ENCODE measurements around the gene COL6A6. TPM values are rescaled to one million over a fixed set of nuclear protein-coding genes. Genes with fewer than 3 reads are reported as not detected.

The COL6A6 gene
- total RNA-seq, 1 experiment from 2014 or later: not detected

GRCh38 chr3:130468311-130468710, 48.7 kb upstream of the COL6A6 start:
- intact Hi-C loops (cut with micrococcal nuclease; ENCODE audit: unreplicated experiment): no loop called here
- Histone ChIP-seq H3K27me3 (ENCODE audit: control insufficient read depth, insufficient read depth, low read length) (no peaks in the 10 kb centered on the region), H3K36me3 (ENCODE audit: control insufficient read depth, insufficient read depth, low read length) (no peaks in the 10 kb centered on the region), H3K4me1 (ENCODE audit: control insufficient read depth, insufficient read depth, low read length) (no peaks in the 10 kb centered on the region), H3K9me3 (ENCODE audit: control insufficient read depth, insufficient read depth, low read depth, low read length) (no peaks in the 10 kb centered on the region), H3K4me3 (ENCODE audit: low read depth in 2 of 2, low read length in 2 of 2) (no peak overlapping the region), H3K27ac (ENCODE audit: low read length) (no peak overlapping the region)
- ChIA-PET CTCF (no interaction called here), POLR2A (no interaction called here)
- no TSS peak for BruUV-seq (replicated peaks)
- no peak for TF ChIP-seq TCF7L2 (IDR thresholded peaks at IDR 0.05; ENCODE audit: low read depth, low read length)
- TF ChIP-seq SIN3A (IDR thresholded peaks at IDR 0.05; ENCODE audit: borderline replicate concordance, insufficient read depth, low read depth, low read length): no peak
- TF ChIP-seq, protein P1, sequence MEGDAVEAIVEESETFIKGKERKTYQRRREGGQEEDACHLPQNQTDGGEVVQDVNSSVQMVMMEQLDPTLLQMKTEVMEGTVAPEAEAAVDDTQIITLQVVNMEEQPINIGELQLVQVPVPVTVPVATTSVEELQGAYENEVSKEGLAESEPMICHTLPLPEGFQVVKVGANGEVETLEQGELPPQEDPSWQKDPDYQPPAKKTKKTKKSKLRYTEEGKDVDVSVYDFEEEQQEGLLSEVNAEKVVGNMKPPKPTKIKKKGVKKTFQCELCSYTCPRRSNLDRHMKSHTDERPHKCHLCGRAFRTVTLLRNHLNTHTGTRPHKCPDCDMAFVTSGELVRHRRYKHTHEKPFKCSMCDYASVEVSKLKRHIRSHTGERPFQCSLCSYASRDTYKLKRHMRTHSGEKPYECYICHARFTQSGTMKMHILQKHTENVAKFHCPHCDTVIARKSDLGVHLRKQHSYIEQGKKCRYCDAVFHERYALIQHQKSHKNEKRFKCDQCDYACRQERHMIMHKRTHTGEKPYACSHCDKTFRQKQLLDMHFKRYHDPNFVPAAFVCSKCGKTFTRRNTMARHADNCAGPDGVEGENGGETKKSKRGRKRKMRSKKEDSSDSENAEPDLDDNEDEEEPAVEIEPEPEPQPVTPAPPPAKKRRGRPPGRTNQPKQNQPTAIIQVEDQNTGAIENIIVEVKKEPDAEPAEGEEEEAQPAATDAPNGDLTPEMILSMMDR (IDR thresholded peaks at IDR 0.05): no peak
- TF ChIP-seq, protein P2, sequence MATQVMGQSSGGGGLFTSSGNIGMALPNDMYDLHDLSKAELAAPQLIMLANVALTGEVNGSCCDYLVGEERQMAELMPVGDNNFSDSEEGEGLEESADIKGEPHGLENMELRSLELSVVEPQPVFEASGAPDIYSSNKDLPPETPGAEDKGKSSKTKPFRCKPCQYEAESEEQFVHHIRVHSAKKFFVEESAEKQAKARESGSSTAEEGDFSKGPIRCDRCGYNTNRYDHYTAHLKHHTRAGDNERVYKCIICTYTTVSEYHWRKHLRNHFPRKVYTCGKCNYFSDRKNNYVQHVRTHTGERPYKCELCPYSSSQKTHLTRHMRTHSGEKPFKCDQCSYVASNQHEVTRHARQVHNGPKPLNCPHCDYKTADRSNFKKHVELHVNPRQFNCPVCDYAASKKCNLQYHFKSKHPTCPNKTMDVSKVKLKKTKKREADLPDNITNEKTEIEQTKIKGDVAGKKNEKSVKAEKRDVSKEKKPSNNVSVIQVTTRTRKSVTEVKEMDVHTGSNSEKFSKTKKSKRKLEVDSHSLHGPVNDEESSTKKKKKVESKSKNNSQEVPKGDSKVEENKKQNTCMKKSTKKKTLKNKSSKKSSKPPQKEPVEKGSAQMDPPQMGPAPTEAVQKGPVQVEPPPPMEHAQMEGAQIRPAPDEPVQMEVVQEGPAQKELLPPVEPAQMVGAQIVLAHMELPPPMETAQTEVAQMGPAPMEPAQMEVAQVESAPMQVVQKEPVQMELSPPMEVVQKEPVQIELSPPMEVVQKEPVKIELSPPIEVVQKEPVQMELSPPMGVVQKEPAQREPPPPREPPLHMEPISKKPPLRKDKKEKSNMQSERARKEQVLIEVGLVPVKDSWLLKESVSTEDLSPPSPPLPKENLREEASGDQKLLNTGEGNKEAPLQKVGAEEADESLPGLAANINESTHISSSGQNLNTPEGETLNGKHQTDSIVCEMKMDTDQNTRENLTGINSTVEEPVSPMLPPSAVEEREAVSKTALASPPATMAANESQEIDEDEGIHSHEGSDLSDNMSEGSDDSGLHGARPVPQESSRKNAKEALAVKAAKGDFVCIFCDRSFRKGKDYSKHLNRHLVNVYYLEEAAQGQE (IDR thresholded peaks at IDR 0.05; ENCODE audit: insufficient read depth in 1 of 2, low read depth in 2 of 2, low read length in 1 of 2): no peak
- no peak for TF ChIP-seq POLR2AphosphoS5 (IDR thresholded peaks at IDR 0.05; ENCODE audit: low read depth, low read length)
- in situ Hi-C loops (cut with HindIII; ENCODE audit: low pct_unique_long_range_greater_than_20kb, low sequenced_read_pairs): no loop called here
- DNase-seq (ENCODE audit: low read depth, low spot score): no peak
- no peak for ATAC-seq

DNA sequence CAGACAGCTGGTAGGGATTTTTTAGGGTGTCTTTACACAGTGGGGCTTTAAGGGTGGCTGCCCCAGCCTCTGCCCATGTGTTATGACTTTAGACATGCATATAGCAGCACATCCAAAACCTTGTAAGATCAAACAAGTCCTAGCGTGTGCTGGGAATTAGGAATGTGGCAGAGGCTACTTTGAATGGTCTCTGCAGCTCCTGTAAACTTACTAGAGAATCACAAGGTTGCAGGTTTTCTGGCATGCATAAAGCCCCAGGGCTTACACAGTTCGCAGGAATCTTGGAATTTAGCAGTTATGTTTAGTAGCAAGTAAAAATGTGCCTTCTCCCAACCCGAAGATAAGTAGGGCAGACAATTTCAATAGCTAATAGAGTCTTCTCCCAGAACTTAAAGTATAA, 46.9 kb upstream of the COL6A6 start:
- intact Hi-C loops (cut with micrococcal nuclease; ENCODE audit: unreplicated experiment): no loop called here
- TF ChIP-seq, protein P2 (IDR thresholded peaks at IDR 0.05; ENCODE audit: insufficient read depth in 1 of 2, low read depth in 2 of 2, low read length in 1 of 2): no peak
- TF ChIP-seq POLR2AphosphoS5 (IDR thresholded peaks at IDR 0.05; ENCODE audit: low read depth, low read length) (no peak), SIN3A (IDR thresholded peaks at IDR 0.05; ENCODE audit: borderline replicate concordance, insufficient read depth, low read depth, low read length) (no peak), TCF7L2 (IDR thresholded peaks at IDR 0.05; ENCODE audit: low read depth, low read length) (no peak)
- TF ChIP-seq, protein P1 (IDR thresholded peaks at IDR 0.05): no peak
- BruUV-seq (replicated peaks): no TSS peak
- no peak for ATAC-seq
- DNase-seq (ENCODE audit: low read depth, low spot score): no peak
- ChIA-PET CTCF (no interaction called here), POLR2A (no interaction called here)
- Histone ChIP-seq H3K4me1 (ENCODE audit: control insufficient read depth, insufficient read depth, low read length) (no peaks in the 10 kb centered on the region), H3K9me3 (ENCODE audit: control insufficient read depth, insufficient read depth, low read depth, low read length) (no peaks in the 10 kb centered on the region), H3K27me3 (ENCODE audit: control insufficient read depth, insufficient read depth, low read length) (no peaks in the 10 kb centered on the region), H3K4me3 (ENCODE audit: low read depth in 2 of 2, low read length in 2 of 2) (no peak overlapping the region), H3K27ac (ENCODE audit: low read length) (no peak overlapping the region), H3K36me3 (ENCODE audit: control insufficient read depth, insufficient read depth, low read length) (no peaks in the 10 kb centered on the region)
- in situ Hi-C loops (cut with HindIII; ENCODE audit: low pct_unique_long_range_greater_than_20kb, low sequenced_read_pairs): no loop called here
